ENCODE results near the gene PTPRE.

DNA sequence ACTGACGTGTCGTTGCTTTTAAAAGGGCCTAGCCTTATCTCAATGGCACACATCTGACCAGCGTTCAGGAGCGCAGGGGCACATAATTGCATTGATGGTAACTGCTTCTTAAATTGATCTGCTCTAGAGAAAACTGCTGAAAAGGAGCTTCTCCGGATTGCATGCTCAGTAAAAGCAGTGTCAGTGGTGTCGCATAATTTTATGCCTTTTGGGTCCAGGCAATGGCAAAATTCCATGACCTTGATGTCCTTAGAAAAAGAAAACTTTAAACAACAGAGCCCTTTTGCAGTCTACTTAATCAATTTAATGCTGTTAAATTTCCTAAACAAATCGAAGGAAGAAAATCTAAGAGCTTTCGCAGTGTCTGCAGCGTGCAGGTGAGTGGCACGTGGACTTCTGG is 75.7 kb downstream of the PTPRE start:
- TF ChIP-seq POLR2AphosphoS5 (IDR thresholded peaks at IDR 0.05; ENCODE audit: low read depth, low read length) (no peak), RAD21 (IDR thresholded peaks at IDR 0.05; ENCODE audit: low read length) (no peak), YY1 (IDR thresholded peaks at IDR 0.05; ENCODE audit: low read depth) (no peak), EZH2phosphoT487 (IDR thresholded peaks at IDR 0.05; ENCODE audit: borderline replicate concordance, low read depth) (no peak), MXI1 (IDR thresholded peaks at IDR 0.05; ENCODE audit: low read depth, low read length) (no peak), EP300 (IDR thresholded peaks at IDR 0.05; ENCODE audit: borderline replicate concordance in 1 of 2, low read depth in 1 of 2, low read length in 1 of 2) (no peak), SIN3A (IDR thresholded peaks at IDR 0.05; ENCODE audit: borderline replicate concordance, low read depth, low read length) (no peak), MEF2A (IDR thresholded peaks at IDR 0.05; ENCODE audit: borderline replicate concordance, low read depth) (no peak)
- TF ChIP-seq, protein P1, sequence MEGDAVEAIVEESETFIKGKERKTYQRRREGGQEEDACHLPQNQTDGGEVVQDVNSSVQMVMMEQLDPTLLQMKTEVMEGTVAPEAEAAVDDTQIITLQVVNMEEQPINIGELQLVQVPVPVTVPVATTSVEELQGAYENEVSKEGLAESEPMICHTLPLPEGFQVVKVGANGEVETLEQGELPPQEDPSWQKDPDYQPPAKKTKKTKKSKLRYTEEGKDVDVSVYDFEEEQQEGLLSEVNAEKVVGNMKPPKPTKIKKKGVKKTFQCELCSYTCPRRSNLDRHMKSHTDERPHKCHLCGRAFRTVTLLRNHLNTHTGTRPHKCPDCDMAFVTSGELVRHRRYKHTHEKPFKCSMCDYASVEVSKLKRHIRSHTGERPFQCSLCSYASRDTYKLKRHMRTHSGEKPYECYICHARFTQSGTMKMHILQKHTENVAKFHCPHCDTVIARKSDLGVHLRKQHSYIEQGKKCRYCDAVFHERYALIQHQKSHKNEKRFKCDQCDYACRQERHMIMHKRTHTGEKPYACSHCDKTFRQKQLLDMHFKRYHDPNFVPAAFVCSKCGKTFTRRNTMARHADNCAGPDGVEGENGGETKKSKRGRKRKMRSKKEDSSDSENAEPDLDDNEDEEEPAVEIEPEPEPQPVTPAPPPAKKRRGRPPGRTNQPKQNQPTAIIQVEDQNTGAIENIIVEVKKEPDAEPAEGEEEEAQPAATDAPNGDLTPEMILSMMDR (IDR thresholded peaks at IDR 0.05) = no peak
